H4 (cell line): ENCODE measurements around the gene CSTF1. TPM values are rescaled to one million over a fixed set of nuclear protein-coding genes. Genes with fewer than 3 reads are reported as not detected.
A peak's percentile ranks its signal among the peaks of the same experiment; 100 is the strongest.
"Not testable (repeated sequence)": the region's sequence is repeated elsewhere in the genome, so short reads cannot be mapped to it uniquely, and the experiment has no call there.

Experiments
- DNase-seq: peaks from one replicate; pipeline ENCODE4 v3.0.0-alpha.2; 2015; ENCODE audit warnings: low spot score
- total RNA-seq: library from RNA; depleted of rRNA; stranded (reverse); fragments of >200 nt; shearing (Covaris generic); gene quantifications from 2 replicates; pipeline ENCODE4 v1.2.3, GENCODE V29; 2014

Gene CSTF1
- total RNA-seq, 1 experiment from 2014 or later: 60.8 TPM

- no peak for DNase-seq
Observed at GRCh38 chr20:56369179-56369578, 23.3 kb upstream of the CSTF1 start.

- DNase-seq: no peak
Observed at GRCh38 chr20:56371977-56372376, 20.5 kb upstream of the CSTF1 start.

GRCh38 chr20:56372850-56373249 lies 19.6 kb upstream of the CSTF1 start:
- DNase-seq: no peak

- peak; percentile 85 for DNase-seq
Observed at GRCh38 chr20:56373942-56374341, 18.5 kb upstream of the CSTF1 start.

GRCh38 chr20:56376331-56376730 lies 16.1 kb upstream of the CSTF1 start:
- DNase-seq: no peak

GRCh38 chr20:56378386-56378785 lies 14.1 kb upstream of the CSTF1 start:
- no peak for DNase-seq

- DNase-seq: no peak
Observed at GRCh38 chr20:56380375-56380774, 12.1 kb upstream of the CSTF1 start.

GRCh38 chr20:56381501-56381900 lies 10.9 kb upstream of the CSTF1 start:
- no peak for DNase-seq

- no peak for DNase-seq
Observed at GRCh38 chr20:56382696-56383095, 9.7 kb upstream of the CSTF1 start.

GRCh38 chr20:56383334-56383733 lies 9.1 kb upstream of the CSTF1 start:
- no peak for DNase-seq

- DNase-seq: no peak
Observed at GRCh38 chr20:56385130-56385529, 7.3 kb upstream of the CSTF1 start.

- DNase-seq: no peak
Observed at GRCh38 chr20:56386219-56386618, 6.2 kb upstream of the CSTF1 start.

GRCh38 chr20:56388882-56389281 lies 3.6 kb upstream of the CSTF1 start:
- DNase-seq: no peak

GRCh38 chr20:56389807-56390206 lies 2.6 kb upstream of the CSTF1 start:
- DNase-seq: no peak

GRCh38 chr20:56390396-56390795 lies 2.0 kb upstream of the CSTF1 start:
- DNase-seq: not testable (repeated sequence)

- no peak for DNase-seq
Observed at GRCh38 chr20:56391037-56391436, 1.4 kb upstream of the CSTF1 start.

- DNase-seq: no peak
Observed at GRCh38 chr20:56391596-56392131, 781 bp upstream of the CSTF1 start.

- no peak for DNase-seq
Observed at GRCh38 chr20:56392881-56393482, 537 bp downstream of the CSTF1 start.

GRCh38 chr20:56393653-56394052 lies 1.2 kb downstream of the CSTF1 start:
- DNase-seq: no peak

GRCh38 chr20:56395166-56395565 lies 2.7 kb downstream of the CSTF1 start:
- no peak for DNase-seq

GRCh38 chr20:56400001-56400640 lies 7.7 kb downstream of the CSTF1 start:
- DNase-seq: peak; percentile 37

GRCh38 chr20:56403465-56403864 lies 11.0 kb downstream of the CSTF1 start:
- DNase-seq: no peak

- not testable (repeated sequence) for DNase-seq
Observed at GRCh38 chr20:56405356-56405755, 12.9 kb downstream of the CSTF1 start.

- no peak for DNase-seq
Observed at GRCh38 chr20:56406910-56407309, 14.5 kb downstream of the CSTF1 start.
